Glomerular visceral epithelial cell (primary cell): ENCODE data around the gene ANK3.

ENCODE experiments used
- DNase-seq: peaks from one replicate; pipeline ENCODE4 v3.0.0-alpha.2; 2016; ENCODE audit errors: extremely low spot score

Gene ANK3

GRCh38 chr10:60389413-60390025 lies at the start of gene ANK3:
Gene ANK3 (minus strand): TSS chr10:60389875. CDS start chr10:60389538, 337 bp downstream.
- DNase-seq, result no peak

DNA sequence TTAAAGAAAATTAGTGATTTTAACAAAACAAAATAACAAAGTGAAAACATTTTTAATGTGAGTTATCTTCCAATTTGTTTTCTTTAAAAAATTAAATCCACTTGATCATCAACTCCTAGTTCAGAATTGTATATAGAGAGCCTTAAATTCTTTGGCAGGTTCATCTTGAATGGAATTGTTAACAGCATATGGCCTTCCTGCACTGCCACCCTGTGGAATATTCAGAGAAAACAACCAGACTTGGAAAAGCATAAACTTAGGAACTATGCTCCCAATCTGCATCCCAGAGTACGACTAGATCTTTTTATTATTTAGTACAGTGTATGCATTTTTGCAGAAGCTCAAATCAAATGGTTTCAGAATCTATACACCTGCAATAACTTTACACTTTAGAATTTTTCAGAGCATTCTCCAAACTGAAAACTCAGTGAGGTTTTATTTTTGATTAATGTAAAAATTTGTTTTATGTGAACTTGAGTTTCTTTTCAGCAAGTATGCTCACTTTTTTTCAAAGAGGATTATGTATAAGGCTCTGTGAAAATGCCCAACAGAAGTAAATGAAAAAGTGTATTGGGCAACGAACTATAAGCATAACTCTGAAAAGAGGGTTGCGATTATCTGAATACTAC lies 44.9 kb upstream of the ANK3 start:
- DNase-seq, result peak; percentile 50

GRCh38 chr10:60433684-60434083 lies 44.0 kb upstream of the ANK3 start:
- no peak for DNase-seq

DNA sequence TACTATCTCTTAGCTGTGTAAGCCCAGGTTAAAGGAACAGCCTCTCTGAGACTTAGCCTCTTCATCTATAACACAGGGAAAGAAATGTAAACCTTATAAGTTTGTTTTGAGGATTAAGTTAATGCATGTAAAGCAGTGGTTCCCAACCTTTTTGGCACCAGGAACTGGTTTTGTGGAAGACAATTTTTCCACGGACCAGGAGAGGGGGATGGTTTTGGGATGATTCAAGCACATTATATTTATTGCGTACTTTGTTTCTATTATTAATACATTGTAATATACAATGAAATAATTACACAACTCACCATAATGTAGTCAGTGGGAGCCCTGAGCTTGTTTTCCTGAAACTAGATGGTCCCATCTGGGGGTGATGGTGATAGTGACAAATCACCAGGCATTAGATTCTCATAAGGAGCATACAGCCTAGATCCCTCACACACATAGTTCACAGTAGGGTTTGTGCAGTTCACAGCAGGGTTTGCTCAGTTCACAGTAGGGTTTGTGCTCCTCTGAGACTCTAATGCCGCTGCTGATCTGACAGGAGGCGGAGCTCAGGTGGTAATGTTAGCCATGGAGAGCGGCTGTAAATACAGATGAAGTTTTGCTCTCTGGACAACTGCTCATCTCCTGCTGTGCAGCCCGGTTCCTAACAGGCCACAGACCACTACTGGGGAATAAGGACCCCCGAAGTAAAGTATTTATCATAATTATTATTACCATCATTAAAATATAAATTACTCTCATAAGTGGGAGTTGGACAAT lies 41.3 kb upstream of the ANK3 start:
- DNase-seq, result no peak

DNA sequence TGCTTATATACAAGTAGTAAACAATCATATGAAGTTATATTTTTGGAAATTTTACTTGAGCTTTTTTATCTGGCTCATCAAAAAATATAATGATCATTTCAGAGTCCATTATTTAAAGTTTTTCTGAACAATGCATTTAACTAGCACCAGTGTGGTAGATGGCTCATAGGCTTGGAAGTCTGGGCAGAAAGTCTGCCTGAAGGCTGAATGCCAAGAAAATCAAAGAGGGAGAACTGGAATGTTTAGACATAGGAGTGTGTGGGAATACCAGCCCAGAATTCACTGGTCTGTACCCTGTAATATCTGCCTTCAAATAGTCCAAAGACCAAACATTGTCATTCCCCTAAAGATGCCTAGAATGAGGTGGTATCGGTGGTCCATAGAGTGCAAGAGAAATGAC lies 40.3 kb upstream of the ANK3 start:
- peak; percentile 36 for DNase-seq

DNA sequence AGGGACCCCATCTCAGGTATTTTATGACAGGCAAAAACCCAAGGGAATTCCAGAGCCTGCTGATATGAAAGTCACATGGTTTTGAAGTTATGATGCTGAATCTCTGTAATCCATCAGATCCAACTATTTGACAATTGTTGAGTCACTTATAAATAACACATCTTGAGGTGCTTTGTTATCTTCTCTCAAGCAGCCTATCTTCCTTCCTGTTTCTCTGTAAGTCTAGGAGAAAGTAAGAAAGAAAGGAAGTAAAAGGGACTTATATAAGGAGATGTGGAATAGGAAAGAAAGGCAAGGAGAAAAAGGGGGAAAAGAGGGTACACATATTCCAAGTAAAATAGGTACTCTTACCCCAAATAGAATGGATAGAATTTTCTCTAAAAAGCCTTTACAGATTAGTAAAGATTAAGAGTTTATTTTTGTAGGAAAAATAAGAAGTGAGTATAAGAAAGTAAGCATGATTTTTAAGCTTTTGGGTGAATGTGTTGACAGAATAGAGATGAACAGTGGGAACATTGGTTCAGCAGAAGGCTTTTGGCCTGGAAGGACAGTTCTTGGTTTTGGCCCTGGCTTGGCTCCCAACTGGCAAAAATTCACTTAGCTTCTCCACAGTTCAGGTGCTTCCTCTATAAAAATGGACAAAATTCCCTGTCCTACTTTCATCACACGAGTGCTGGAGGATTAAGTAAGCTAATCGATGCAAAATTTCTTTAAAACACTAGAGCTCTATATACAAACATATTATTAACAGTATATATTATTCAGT lies 39.6 kb upstream of the ANK3 start:
- DNase-seq, result no peak

GRCh38 chr10:60428387-60428737 lies 38.7 kb upstream of the ANK3 start:
- no peak for DNase-seq

DNA sequence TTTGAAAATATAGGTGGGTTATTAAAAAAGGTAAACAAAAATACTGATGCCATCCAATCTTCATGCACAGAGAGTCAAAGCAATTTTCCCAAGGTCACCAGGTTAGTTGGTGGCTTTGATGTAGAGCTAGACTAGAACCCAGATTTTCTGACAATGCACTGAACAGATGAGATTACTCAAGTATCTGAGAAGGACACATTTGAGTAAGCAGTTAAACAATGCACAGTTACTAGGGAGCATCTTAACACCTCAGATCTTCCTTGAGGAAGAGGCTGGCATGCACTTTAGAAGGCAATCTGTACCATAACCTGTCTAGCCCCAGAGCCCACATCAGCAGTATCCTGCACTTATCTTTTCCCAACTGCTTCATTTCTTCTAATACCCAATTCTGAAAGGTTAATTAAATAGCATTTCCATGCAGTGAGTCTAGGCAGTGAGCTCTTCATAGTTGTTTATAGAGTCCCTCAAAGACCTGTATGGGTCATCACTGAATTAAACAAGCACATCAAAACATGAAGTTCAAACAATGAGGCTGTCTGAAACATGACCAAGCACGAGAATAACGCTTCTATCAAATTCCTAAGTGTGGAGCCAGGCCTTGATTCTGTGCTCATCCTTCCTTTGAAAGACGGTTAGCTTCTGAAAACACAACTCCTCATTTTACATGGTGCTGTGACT lies 38.2 kb upstream of the ANK3 start:
- no peak for DNase-seq

DNA sequence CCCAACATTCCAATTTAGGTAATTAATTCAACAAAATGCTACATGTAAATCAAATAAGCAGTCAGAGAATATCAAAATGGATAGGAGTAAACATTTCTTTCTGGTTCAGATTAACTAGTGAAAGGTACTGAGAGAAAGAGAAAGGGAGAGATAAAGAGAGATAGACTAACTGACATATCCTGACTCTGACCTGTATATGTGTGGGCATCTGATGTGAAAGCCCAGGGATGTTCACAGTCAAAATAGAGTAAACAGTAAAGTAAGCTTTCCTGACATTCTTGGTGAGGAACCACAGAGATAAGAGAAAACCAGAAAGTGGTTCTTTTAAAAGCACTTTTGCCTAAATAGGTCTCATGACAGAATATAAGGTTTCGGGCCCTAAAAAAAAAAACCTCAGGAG lies 37.5 kb upstream of the ANK3 start:
- no peak for DNase-seq

- DNase-seq, result peak; percentile 40
These were observed 36.8 kb upstream of the ANK3 start for GRCh38 chr10:60426425-60426824.

DNA sequence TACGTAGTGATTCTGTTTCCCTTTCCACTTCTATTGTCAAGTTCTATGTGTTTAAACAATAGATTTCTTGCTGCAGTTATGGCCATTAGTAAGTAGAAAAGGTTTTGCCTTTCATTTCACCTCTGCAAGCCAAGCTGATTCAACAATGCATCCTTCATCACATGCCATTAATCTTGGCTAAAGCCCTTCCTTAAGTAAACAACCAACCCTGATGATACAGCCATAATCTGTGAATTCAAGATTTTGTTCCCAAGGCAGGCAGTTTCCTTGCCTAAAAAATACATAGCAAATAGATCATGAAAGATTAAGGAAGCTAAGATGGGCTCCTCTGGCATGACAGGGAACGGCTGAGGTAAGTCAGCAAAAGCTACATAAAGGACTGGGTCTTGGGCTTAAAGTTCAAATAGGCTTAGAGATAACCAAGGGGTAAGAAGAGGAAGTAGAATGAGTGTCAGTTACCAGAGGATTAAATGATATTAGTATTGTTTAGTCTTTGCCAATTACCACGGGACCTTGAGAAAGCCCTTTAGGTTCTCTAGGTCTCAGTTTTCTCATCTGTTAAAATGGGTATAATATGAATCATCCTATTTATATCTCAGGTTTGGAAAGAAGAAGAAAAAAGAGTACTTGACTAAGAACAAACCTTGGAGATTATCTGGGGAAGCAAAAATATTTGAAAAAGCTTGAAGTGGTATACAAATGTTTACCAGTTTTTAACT lies 35.9 kb upstream of the ANK3 start:
- no peak for DNase-seq

DNA sequence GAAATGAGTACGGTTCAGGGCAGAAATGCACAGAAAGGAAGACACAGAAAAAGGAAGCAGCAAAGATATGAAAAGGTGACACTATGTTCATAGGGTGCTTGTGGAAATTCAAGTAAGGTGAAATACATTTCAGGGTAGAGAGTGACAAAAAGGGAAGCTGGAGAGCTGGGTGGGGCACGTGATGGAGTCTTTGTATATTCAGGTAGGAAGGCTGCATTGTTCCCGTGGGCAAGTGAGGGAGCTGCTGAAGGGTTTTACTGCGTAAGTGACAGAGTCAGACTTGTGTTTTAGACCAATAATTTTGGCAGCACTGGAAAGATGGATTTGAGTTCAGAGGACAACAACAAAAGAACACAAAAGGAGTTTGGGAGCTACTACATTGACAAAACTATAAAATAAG lies 35.3 kb upstream of the ANK3 start:
- DNase-seq, result no peak

GRCh38 chr10:60423920-60424319 lies 34.2 kb upstream of the ANK3 start:
- DNase-seq, result no peak

DNA sequence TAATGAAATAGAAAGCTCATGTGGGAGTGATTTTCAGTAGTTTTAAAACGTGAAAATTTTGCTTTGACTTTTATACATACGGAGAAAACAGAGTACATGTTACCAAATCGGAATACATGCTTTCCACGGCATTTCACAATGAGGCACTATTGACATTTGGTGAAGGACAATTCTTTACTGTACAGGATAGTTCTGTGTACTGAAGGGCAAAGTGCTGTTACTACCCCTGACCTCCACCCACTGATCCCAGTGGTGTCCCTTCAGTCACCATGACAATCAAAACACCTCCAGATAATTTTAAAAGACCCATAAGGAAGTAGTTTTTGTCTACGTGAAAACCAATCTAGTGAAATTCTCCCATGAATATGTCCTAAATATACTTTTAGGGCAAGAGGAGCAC lies 33.1 kb upstream of the ANK3 start:
- DNase-seq, result no peak

GRCh38 chr10:60420991-60421894 lies 31.6 kb upstream of the ANK3 start:
- DNase-seq, result no peak

- no peak for DNase-seq
These were observed 29.6 kb upstream of the ANK3 start for GRCh38 chr10:60419249-60419648.

GRCh38 chr10:60417901-60418300 lies 28.2 kb upstream of the ANK3 start:
- DNase-seq, result peak; percentile 17

- DNase-seq, result no peak
These were observed 27.3 kb upstream of the ANK3 start for GRCh38 chr10:60417024-60417423.

GRCh38 chr10:60414877-60415585 lies 25.4 kb upstream of the ANK3 start:
- DNase-seq, result peak; percentile 84

DNA sequence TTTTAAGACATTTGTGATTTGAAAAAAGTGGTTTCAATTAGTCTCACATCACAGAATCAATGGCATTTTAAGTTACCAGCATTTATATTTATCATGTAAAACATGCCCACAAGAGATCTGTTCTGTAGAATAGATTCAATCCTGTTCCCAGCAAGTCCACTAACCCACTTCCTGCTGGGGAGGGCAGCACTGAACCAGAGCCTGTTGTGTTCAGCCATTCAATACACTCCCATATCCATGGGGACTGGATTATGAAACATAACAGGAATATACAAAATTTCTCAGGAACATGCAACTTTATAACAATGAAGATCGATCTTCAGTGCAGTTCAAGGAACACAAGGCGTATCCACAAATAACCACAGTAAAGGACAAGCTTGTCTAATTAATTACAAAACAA lies 24.4 kb upstream of the ANK3 start:
- peak; percentile 34 for DNase-seq
